ENCODE data around the gene RPH3AL.
"Not testable (repeated sequence)": the region's sequence is repeated elsewhere in the genome, so short reads cannot be mapped to it uniquely, and the experiment has no call there.

The RPH3AL gene

GRCh38 chr17:274902-275301 lies 77.7 kb downstream of the RPH3AL start:
- H2AK5ac ChIP-seq (ENCODE audit: low read length), result no peak overlapping the region
- no peak overlapping the region for H3K14ac ChIP-seq (ENCODE audit: low read length)
- H3K79me1 ChIP-seq (ENCODE audit: low read length), result no peaks in the 10 kb centered on the region
- H3K36me3 ChIP-seq (ENCODE audit: control insufficient read depth in 1 of 2, insufficient read depth in 2 of 2, low read length in 2 of 2), result no peaks in the 10 kb centered on the region
- H2BK120ac ChIP-seq (ENCODE audit: insufficient read depth, low read length, poor library complexity), result no peak overlapping the region
- H4K12ac ChIP-seq (ENCODE audit: low read depth, low read length), result no peak overlapping the region
- H3K4ac ChIP-seq (ENCODE audit: low read depth, low read length), result no peak overlapping the region
- no CpG with 5 or more reads among the region's 5 CpGs for whole genome bisulfite sequencing (ENCODE audit: extremely low coverage, insufficient coverage, insufficient read length)
- no peak overlapping the region for H4K8ac ChIP-seq (ENCODE audit: low read depth, low read length)
- H3K4me3 ChIP-seq (ENCODE audit: low read depth, low read length), result no peak overlapping the region
- H2BK12ac ChIP-seq (ENCODE audit: low read length), result no peak overlapping the region
- H3K27ac ChIP-seq (ENCODE audit: low read depth, low read length), result no peak overlapping the region
- no peak overlapping the region for H3K18ac ChIP-seq (ENCODE audit: low read length)
- H3K4me2 ChIP-seq (ENCODE audit: low read length), result no peak overlapping the region
- no peaks in the 10 kb centered on the region for H3K4me1 ChIP-seq (ENCODE audit: control insufficient read depth in 1 of 2, insufficient read depth in 2 of 2, low read length in 2 of 2)
- H2BK5ac ChIP-seq (ENCODE audit: low read depth, low read length, poor library complexity), result no peak overlapping the region
- no peaks in the 10 kb centered on the region for H3K9me3 ChIP-seq (ENCODE audit: insufficient read depth, low read depth, low read length)
- no peaks in the 10 kb centered on the region for H3K27me3 ChIP-seq (ENCODE audit: insufficient read depth, low read length)
- H2AFZ ChIP-seq (ENCODE audit: insufficient read depth, low read length, poor library complexity), result no peak overlapping the region
- no peak for DNase-seq
- H3K79me2 ChIP-seq (ENCODE audit: control insufficient read depth, insufficient read depth, low read length, poor library complexity), result no peaks in the 10 kb centered on the region
- no peak overlapping the region for H4K91ac ChIP-seq (ENCODE audit: low read depth, low read length)
- H3K23ac ChIP-seq (ENCODE audit: low read length), result no peak overlapping the region
- no peak overlapping the region for H3K9ac ChIP-seq (ENCODE audit: low read length)

- Histone ChIP-seq H3K79me1 (ENCODE audit: low read length) (no peaks in the 10 kb centered on the region), H2BK120ac (ENCODE audit: insufficient read depth, low read length, poor library complexity) (no peak overlapping the region), H3K4me2 (ENCODE audit: low read length) (no peak overlapping the region), H3K36me3 (ENCODE audit: control insufficient read depth in 1 of 2, insufficient read depth in 2 of 2, low read length in 2 of 2) (no peaks in the 10 kb centered on the region), H3K27me3 (ENCODE audit: insufficient read depth, low read length) (no peaks in the 10 kb centered on the region), H3K23ac (ENCODE audit: low read length) (no peak overlapping the region), H2BK5ac (ENCODE audit: low read depth, low read length, poor library complexity) (no peak overlapping the region), H3K4ac (ENCODE audit: low read depth, low read length) (no peak overlapping the region), H3K9ac (ENCODE audit: low read length) (no peak overlapping the region), H3K14ac (ENCODE audit: low read length) (no peak overlapping the region), H2AK5ac (ENCODE audit: low read length) (no peak overlapping the region), H4K91ac (ENCODE audit: low read depth, low read length) (no peak overlapping the region), H2BK12ac (ENCODE audit: low read length) (no peak overlapping the region), H3K9me3 (ENCODE audit: insufficient read depth, low read depth, low read length) (no peaks in the 10 kb centered on the region), H2AFZ (ENCODE audit: insufficient read depth, low read length, poor library complexity) (no peak overlapping the region), H3K27ac (ENCODE audit: low read depth, low read length) (no peak overlapping the region), H3K4me1 (ENCODE audit: control insufficient read depth in 1 of 2, insufficient read depth in 2 of 2, low read length in 2 of 2) (no peaks in the 10 kb centered on the region), H3K4me3 (ENCODE audit: low read depth, low read length) (no peak overlapping the region), H4K12ac (ENCODE audit: low read depth, low read length) (no peak overlapping the region), H3K79me2 (ENCODE audit: control insufficient read depth, insufficient read depth, low read length, poor library complexity) (no peaks in the 10 kb centered on the region), H3K18ac (ENCODE audit: low read length) (no peak overlapping the region), H4K8ac (ENCODE audit: low read depth, low read length) (no peak overlapping the region)
- no CpG with 5 or more reads among the region's 28 CpGs for WGBS (ENCODE audit: extremely low coverage, insufficient coverage, insufficient read length)
- DNase-seq, result no peak
Observed at GRCh38 chr17:273981-274832, 78.4 kb downstream of the RPH3AL start.

GRCh38 chr17:272856-273255 lies 79.8 kb downstream of the RPH3AL start:
- H3K27ac ChIP-seq (ENCODE audit: low read depth, low read length); H3K14ac ChIP-seq (ENCODE audit: low read length); H3K79me2 ChIP-seq (ENCODE audit: control insufficient read depth, insufficient read depth, low read length, poor library complexity); H3K4me2 ChIP-seq (ENCODE audit: low read length); H3K36me3 ChIP-seq (ENCODE audit: control insufficient read depth in 1 of 2, insufficient read depth in 2 of 2, low read length in 2 of 2); H3K4ac ChIP-seq (ENCODE audit: low read depth, low read length); H2AFZ ChIP-seq (ENCODE audit: insufficient read depth, low read length, poor library complexity); H3K4me3 ChIP-seq (ENCODE audit: low read depth, low read length); H4K91ac ChIP-seq (ENCODE audit: low read depth, low read length); H3K79me1 ChIP-seq (ENCODE audit: low read length); H3K27me3 ChIP-seq (ENCODE audit: insufficient read depth, low read length); H4K12ac ChIP-seq (ENCODE audit: low read depth, low read length); H3K9me3 ChIP-seq (ENCODE audit: insufficient read depth, low read depth, low read length); DNase-seq; H3K18ac ChIP-seq (ENCODE audit: low read length); H2AK5ac ChIP-seq (ENCODE audit: low read length); H2BK120ac ChIP-seq (ENCODE audit: insufficient read depth, low read length, poor library complexity); H2BK5ac ChIP-seq (ENCODE audit: low read depth, low read length, poor library complexity); H3K23ac ChIP-seq (ENCODE audit: low read length); H3K4me1 ChIP-seq (ENCODE audit: control insufficient read depth in 1 of 2, insufficient read depth in 2 of 2, low read length in 2 of 2); H4K8ac ChIP-seq (ENCODE audit: low read depth, low read length); H2BK12ac ChIP-seq (ENCODE audit: low read length); H3K9ac ChIP-seq (ENCODE audit: low read length): not testable (repeated sequence)
- WGBS (ENCODE audit: extremely low coverage, insufficient coverage, insufficient read length), result no CpG with 5 or more reads among the region's 26 CpGs

- H3K79me2 ChIP-seq (ENCODE audit: control insufficient read depth, insufficient read depth, low read length, poor library complexity); DNase-seq; H2BK5ac ChIP-seq (ENCODE audit: low read depth, low read length, poor library complexity); H3K27me3 ChIP-seq (ENCODE audit: insufficient read depth, low read length); H2BK120ac ChIP-seq (ENCODE audit: insufficient read depth, low read length, poor library complexity); H2AK5ac ChIP-seq (ENCODE audit: low read length); H3K79me1 ChIP-seq (ENCODE audit: low read length); H3K23ac ChIP-seq (ENCODE audit: low read length); H4K8ac ChIP-seq (ENCODE audit: low read depth, low read length); H2AFZ ChIP-seq (ENCODE audit: insufficient read depth, low read length, poor library complexity); H3K18ac ChIP-seq (ENCODE audit: low read length); H3K4me2 ChIP-seq (ENCODE audit: low read length); H3K27ac ChIP-seq (ENCODE audit: low read depth, low read length); H4K91ac ChIP-seq (ENCODE audit: low read depth, low read length); H4K12ac ChIP-seq (ENCODE audit: low read depth, low read length); H3K4ac ChIP-seq (ENCODE audit: low read depth, low read length); H3K9ac ChIP-seq (ENCODE audit: low read length); H3K9me3 ChIP-seq (ENCODE audit: insufficient read depth, low read depth, low read length); H2BK12ac ChIP-seq (ENCODE audit: low read length); H3K4me1 ChIP-seq (ENCODE audit: control insufficient read depth in 1 of 2, insufficient read depth in 2 of 2, low read length in 2 of 2); H3K14ac ChIP-seq (ENCODE audit: low read length); H3K4me3 ChIP-seq (ENCODE audit: low read depth, low read length); H3K36me3 ChIP-seq (ENCODE audit: control insufficient read depth in 1 of 2, insufficient read depth in 2 of 2, low read length in 2 of 2): not testable (repeated sequence)
- WGBS (ENCODE audit: extremely low coverage, insufficient coverage, insufficient read length), result no CpG with 5 or more reads among the region's 4 CpGs
Observed at GRCh38 chr17:271928-272623, 80.5 kb downstream of the RPH3AL start.

Measured in trophoblast cell (in vitro differentiated cells and primary cell).